WERI-Rb-1 (cell line): ENCODE results near the gene ATP13A3.
A peak's percentile ranks its signal among the peaks of the same experiment; 100 is the strongest.

ENCODE experiments used
- DNase-seq: peaks from one replicate; pipeline ENCODE4 v3.0.0-alpha.2; 2020
- H3K27ac ChIP-seq: fragments of 250-450 bp; sonication (Bioruptor Pico); 2 replicates; pipeline ENCODE4 v1.5.1; 2020; ENCODE audit warnings: mild to moderate bottlenecking, moderate library complexity
- H3K27me3 ChIP-seq: fragments of 250-450 bp; sonication (Bioruptor Pico); 2 replicates; pipeline ENCODE4 v1.5.1; 2021; ENCODE audit warnings: mild to moderate bottlenecking, low read depth, moderate library complexity; ENCODE audit not compliant: insufficient read depth, severe bottlenecking
- H3K36me3 ChIP-seq: fragments of 250-450 bp; sonication (Bioruptor Pico); 2 replicates; pipeline ENCODE4 v1.5.1; 2020; ENCODE audit warnings: mild to moderate bottlenecking, moderate library complexity
- H3K4me3 ChIP-seq: 2 replicates; pipeline ENCODE4 v1.5.1; 2011; ENCODE audit warnings: low read depth, mild to moderate bottlenecking, control low read depth, low read length
- H3K9me3 ChIP-seq: fragments of 250-450 bp; sonication (Bioruptor Pico); 2 replicates; pipeline ENCODE4 v1.5.1; 2021; ENCODE audit warnings: mild to moderate bottlenecking, moderate library complexity; ENCODE audit not compliant: severe bottlenecking
- TF ChIP-seq, protein P1 (sequence below): IDR thresholded peaks from 2 replicates; pipeline ENCODE4 v1.5.1; 2011; ENCODE audit warnings: low read depth, mild to moderate bottlenecking, control low read depth, inconsistent platforms, low read length

ATP13A3 gene

DNA sequence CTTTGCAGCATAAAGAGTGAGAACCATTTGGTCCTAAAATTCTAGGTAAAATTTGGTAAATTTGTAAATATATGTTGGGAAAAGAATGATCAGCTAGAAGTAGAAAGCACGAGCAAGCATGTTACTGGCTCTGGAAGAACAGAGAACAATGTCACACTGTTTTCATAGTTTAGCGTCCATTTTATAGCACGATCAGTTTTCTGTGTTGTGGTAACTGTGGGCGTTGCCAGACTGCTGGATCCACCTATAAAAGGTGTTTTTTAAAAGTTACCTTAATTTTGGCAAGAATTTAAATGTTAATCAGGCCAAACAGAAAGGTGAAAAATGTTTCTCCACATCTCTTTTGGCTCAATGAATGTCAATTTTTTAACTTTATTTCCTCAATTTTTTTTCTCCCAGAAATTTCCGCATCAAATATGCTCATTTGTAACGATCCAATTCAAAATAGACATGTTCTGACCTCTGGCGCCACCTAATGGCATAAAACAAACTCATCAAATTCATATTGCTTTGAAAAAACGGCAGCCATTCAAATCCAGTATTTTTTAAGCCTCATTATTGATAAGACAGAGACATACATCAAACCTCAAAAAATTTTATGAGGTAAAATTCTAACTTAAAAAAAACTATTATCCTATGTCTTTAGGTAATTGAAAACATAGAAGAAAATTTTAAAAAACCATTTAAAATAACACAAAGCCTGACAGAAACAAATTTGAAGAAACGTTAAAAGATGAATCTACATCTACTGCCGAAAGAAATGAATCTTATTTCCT lies 82.2 kb downstream of the ATP13A3 start:
- Histone ChIP-seq H3K27me3 (no peaks in the 10 kb centered on the region), H3K4me3 (no peak overlapping the region), H3K36me3 (no peaks in the 10 kb centered on the region), H3K27ac (no peak overlapping the region), H3K9me3 (no peaks in the 10 kb centered on the region)
- DNase-seq = no peak
- TF ChIP-seq, protein P1, sequence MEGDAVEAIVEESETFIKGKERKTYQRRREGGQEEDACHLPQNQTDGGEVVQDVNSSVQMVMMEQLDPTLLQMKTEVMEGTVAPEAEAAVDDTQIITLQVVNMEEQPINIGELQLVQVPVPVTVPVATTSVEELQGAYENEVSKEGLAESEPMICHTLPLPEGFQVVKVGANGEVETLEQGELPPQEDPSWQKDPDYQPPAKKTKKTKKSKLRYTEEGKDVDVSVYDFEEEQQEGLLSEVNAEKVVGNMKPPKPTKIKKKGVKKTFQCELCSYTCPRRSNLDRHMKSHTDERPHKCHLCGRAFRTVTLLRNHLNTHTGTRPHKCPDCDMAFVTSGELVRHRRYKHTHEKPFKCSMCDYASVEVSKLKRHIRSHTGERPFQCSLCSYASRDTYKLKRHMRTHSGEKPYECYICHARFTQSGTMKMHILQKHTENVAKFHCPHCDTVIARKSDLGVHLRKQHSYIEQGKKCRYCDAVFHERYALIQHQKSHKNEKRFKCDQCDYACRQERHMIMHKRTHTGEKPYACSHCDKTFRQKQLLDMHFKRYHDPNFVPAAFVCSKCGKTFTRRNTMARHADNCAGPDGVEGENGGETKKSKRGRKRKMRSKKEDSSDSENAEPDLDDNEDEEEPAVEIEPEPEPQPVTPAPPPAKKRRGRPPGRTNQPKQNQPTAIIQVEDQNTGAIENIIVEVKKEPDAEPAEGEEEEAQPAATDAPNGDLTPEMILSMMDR = peak; percentile 3; the same call in 1 of the 2 replicates

DNA sequence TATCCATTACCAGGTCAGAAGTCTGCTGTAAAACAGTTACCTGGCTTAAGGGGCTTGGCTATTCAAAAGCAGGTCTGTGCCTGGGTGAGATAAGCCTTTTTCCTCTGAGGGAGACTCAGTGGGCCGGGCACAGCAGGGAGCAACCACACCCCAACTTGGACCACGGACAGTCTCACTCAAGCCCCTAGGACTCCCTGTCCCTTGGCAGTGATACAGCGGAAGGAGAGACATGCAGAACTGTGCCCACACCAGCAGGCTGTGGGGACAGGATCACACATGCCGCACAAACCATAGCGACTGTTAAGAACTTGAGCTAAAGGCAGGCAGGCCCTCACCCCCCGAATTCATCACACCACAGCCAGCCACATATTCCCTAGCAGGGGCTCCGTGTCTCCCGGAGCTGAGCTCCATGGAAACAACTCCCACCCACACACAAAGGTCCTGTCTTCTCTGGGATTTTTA lies 84.9 kb downstream of the ATP13A3 start:
- no peak for DNase-seq
- Histone ChIP-seq H3K4me3 (no peak overlapping the region), H3K27me3 (no peaks in the 10 kb centered on the region), H3K9me3 (no peaks in the 10 kb centered on the region), H3K36me3 (no peaks in the 10 kb centered on the region), H3K27ac (peak overlapping the region; percentile 14; the same call in 1 of the 2 replicates)
- TF ChIP-seq, protein P1 = no peak

DNA sequence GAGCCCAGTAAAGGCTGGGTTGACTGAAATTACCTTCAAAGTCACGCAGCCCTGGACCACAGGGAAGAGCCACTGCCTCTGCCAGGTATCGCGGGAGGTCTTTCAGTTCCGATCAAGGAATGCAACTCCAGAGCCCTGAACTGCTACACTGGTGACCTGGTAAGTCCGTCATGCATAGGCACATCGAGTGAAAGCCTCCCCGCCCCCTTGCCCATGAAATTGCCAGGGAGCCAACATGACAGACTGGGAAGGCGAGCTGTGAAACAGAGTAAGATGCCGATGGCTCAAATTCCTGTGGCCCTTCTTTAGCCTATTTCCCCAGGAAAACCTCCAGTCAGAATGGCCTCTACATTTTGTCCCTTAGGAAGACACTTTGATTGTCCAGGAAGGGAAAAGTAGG lies 85.5 kb downstream of the ATP13A3 start:
- TF ChIP-seq, protein P1 = no peak
- no peaks in the 10 kb centered on the region for H3K27me3 ChIP-seq
- no peak overlapping the region for H3K4me3 ChIP-seq
- H3K36me3 ChIP-seq = no peaks in the 10 kb centered on the region
- H3K9me3 ChIP-seq = no peaks in the 10 kb centered on the region
- peak overlapping the region; percentile 48; the same call in 1 of the 2 replicates for H3K27ac ChIP-seq
- no peak for DNase-seq

DNA sequence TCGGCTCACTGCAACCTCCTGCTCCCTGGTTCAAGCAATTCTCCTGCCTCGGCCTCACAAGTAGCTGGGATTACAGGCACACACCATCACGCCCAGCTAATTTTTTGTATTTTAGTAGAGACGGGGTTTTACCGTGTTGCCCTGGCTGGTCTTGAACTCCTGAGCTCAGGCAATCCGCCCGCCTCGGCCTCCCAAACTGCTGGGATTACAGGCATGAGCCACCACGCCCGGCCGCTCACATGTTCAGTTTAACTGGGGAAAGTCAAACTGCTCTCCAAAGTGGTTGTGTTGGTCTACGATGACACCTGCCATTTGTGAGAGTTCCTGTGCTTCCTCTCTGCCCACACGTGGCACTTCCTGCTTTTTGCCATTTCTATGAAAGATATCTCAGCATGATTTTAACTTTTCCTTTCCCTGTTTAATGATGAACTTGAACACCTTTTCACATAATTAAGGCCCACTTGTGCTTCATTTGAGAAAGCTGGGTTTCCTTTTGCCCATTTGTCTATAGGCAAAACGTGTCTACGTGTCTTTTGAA lies 86.9 kb downstream of the ATP13A3 start:
- Histone ChIP-seq H3K27ac (no peak overlapping the region), H3K4me3 (no peak overlapping the region), H3K27me3 (no peaks in the 10 kb centered on the region), H3K36me3 (no peaks in the 10 kb centered on the region), H3K9me3 (no peaks in the 10 kb centered on the region)
- no peak for DNase-seq
- TF ChIP-seq, protein P1 = no peak

DNA sequence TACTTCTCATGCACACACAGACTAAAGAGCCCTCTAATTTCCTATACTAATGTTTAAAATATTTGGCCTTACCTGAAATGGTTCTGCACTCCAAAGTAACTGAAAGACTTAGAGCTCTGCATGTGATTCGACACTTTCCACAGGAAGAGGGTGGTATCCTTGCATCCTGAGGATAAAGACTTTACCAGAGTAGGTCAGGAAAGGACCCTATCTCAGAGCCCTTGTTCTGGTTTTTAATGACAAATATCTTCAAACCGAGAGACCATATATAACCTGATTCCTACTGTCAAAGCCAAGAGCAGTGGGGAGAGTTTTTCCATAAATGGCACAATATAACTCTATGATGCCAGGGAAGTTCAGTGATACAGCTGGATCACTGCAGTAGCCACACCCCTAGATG lies 87.6 kb downstream of the ATP13A3 start, which contains the start of gene GP5:
GP5 (minus strand) TSS at position 101 of the 400 bp plus-strand sequence. CDS start 984 bp downstream, outside the sequence.
- H3K4me3 ChIP-seq = no peak within 1 kb of the TSS
- H3K27ac ChIP-seq = no peak within 1 kb of the TSS
- TF ChIP-seq, protein P1 = no peak
- H3K27me3 ChIP-seq = no peaks in the 10 kb centered on the region
- no peaks in the 10 kb centered on the region for H3K36me3 ChIP-seq
- H3K9me3 ChIP-seq = no peaks in the 10 kb centered on the region
- no peak for DNase-seq
